ENCODE results near the gene GAP43.

DNA sequence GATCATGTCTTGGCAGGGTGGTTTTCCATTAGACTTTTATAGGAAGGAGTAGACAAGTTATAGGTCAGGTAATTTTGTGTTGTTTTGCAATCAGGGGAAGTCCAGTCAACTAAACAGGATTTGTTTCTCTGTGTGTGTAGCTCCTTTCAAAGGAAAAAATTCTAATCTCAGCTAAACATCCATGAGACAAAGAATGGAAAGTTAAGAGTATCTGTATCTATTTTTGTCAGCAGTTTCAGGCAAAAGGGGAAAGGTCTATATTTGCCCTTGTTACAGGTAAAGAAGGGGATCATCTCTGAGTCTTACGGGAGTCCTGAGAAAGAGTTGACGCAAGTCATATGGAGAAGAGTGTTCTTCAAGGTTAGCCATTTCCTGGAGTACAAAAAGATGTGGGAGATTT lies 79.3 kb downstream of the GAP43 start:
- TF ChIP-seq, protein P1, sequence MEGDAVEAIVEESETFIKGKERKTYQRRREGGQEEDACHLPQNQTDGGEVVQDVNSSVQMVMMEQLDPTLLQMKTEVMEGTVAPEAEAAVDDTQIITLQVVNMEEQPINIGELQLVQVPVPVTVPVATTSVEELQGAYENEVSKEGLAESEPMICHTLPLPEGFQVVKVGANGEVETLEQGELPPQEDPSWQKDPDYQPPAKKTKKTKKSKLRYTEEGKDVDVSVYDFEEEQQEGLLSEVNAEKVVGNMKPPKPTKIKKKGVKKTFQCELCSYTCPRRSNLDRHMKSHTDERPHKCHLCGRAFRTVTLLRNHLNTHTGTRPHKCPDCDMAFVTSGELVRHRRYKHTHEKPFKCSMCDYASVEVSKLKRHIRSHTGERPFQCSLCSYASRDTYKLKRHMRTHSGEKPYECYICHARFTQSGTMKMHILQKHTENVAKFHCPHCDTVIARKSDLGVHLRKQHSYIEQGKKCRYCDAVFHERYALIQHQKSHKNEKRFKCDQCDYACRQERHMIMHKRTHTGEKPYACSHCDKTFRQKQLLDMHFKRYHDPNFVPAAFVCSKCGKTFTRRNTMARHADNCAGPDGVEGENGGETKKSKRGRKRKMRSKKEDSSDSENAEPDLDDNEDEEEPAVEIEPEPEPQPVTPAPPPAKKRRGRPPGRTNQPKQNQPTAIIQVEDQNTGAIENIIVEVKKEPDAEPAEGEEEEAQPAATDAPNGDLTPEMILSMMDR (conservative IDR thresholded peaks at IDR 0.05 in 1 of 2, IDR thresholded peaks at IDR 0.05 in 1 of 2; ENCODE audit: low read depth in 1 of 2, low read length in 2 of 2) = no peak
- TF ChIP-seq EZH2 (IDR thresholded peaks at IDR 0.05; ENCODE audit: low read length, missing control alignments) = no peak

Measured in fibroblast of lung (primary cell).